ENCODE measurements around the gene TECPR1. TPM values are rescaled to one million over a fixed set of nuclear protein-coding genes. Genes with fewer than 3 reads are reported as not detected.
"Not testable (repeated sequence)": the region's sequence is repeated elsewhere in the genome, so short reads cannot be mapped to it uniquely, and the experiment has no call there.

Gene TECPR1
- total RNA-seq, 2 donors from 2014 or later: 40.7 to 53.0 TPM

DNA sequence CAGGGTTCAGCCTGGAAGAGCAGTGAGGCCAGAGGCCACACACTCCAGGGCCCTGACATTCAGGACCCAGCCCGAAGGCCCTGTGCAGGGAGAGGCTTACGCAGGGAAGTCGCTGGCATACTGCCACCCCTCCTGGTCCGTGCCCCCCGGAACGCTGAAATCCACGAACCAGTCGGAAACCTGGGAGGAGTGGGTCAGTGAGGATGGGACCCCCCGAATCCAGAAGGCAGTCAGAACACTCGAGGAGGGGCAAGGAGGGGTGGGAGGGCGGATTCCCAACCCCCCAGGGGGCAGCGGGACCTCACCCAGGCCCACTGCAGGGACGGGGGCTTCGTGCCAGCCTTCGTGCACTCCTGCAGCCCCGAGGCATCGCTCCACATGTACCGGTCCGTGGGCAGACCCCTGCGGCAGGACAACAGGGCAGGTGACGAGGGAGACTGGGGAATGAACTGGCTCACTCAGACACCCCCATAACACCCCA, 27.3 kb downstream of the TECPR1 start:
- peaks cover 2% of the 10 kb centered on the region for H3K4me1 Mint-ChIP-seq (ENCODE audit: low read depth)
- no peaks in the 10 kb centered on the region for H3K27me3 Mint-ChIP-seq (ENCODE audit: low read depth)
- H3K36me3 Mint-ChIP-seq (ENCODE audit: insufficient read depth in 2 of 2): no peaks in the 10 kb centered on the region
- no peak overlapping the region for H3K27ac Mint-ChIP-seq
- no peaks in the 10 kb centered on the region for H3K9me3 Mint-ChIP-seq
- ATAC-seq (replicated peaks in 1 of 2) (no peak), DNase-seq (no peak)
- no peak overlapping the region for H3K4me3 Mint-ChIP-seq

DNA sequence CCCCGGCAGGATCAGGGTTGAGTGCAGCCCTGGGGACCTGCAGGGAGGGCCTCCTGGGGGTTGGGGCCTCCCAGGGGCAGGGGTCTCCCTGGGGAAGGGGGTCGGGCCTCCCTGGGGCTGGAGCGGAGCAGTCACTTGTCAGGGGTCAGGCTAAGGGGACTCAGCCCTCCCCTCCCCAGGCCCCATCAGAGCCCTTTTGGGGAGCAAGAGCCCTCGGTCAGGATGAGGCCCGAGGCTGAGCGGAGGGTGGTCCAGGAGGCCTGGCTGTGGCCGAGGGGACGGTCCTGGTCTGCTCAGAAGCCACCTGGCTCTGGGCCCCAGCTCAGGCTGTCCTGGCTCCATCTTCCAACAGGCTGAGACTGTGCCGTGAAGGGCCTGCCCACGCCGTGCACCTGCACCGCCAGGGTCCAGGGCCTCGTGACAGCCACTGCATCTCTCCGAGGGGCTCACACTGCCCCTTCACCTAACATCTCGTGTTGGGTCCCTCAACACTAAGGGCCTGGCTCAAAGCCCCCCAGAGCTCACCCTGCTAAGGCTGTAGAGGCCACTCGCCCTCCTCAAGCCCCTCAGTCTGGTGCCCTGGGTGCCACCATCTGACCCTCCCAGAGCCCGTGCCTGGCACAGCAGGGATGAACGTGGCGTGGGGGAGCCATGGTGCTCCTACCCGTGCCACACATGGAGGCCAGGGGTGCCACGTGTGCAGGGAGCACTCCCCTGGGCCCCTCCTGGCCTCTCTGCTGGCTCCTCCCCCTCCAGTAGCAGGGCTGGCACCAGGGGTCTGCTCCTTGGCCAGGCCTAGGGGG, 27.9 kb downstream of the TECPR1 start:
- ATAC-seq (replicated peaks in 1 of 2) (peak in 1 of 2 donors; percentile 22), DNase-seq (no peak)
- Mint-ChIP-seq H3K4me3 (no peak overlapping the region), H3K4me1 (ENCODE audit: low read depth) (peaks cover 8% of the 10 kb centered on the region), H3K27ac (no peak overlapping the region), H3K36me3 (ENCODE audit: insufficient read depth in 2 of 2) (peaks cover 0 to 2% of the 10 kb centered on the region in 2 donors), H3K27me3 (ENCODE audit: low read depth) (no peaks in the 10 kb centered on the region), H3K9me3 (no peaks in the 10 kb centered on the region)

GRCh38 chr7:98223351-98223897, 28.6 kb downstream of the TECPR1 start:
- peaks cover 15% of the 10 kb centered on the region for H3K4me1 Mint-ChIP-seq (ENCODE audit: low read depth)
- ATAC-seq (replicated peaks in 1 of 2): no peak
- H3K27ac Mint-ChIP-seq: no peak overlapping the region
- no peaks in the 10 kb centered on the region for H3K27me3 Mint-ChIP-seq (ENCODE audit: low read depth)
- H3K9me3 Mint-ChIP-seq: no peaks in the 10 kb centered on the region
- no peak overlapping the region for H3K4me3 Mint-ChIP-seq
- peaks cover 0 to 2% of the 10 kb centered on the region in 2 donors for H3K36me3 Mint-ChIP-seq (ENCODE audit: insufficient read depth in 2 of 2)
- DNase-seq: no peak

- H3K9me3 Mint-ChIP-seq: no peaks in the 10 kb centered on the region
- no peaks in the 10 kb centered on the region for H3K27me3 Mint-ChIP-seq (ENCODE audit: low read depth)
- H3K27ac Mint-ChIP-seq: no peak overlapping the region
- H3K36me3 Mint-ChIP-seq (ENCODE audit: insufficient read depth in 2 of 2): peaks cover 0 to 2% of the 10 kb centered on the region in 2 donors
- no peak overlapping the region for H3K4me3 Mint-ChIP-seq
- H3K4me1 Mint-ChIP-seq (ENCODE audit: low read depth): peaks cover 20% of the 10 kb centered on the region
- no peak for DNase-seq
- no peak for ATAC-seq (replicated peaks in 1 of 2)
Measured at GRCh38 chr7:98222533-98223195, 29.4 kb downstream of the TECPR1 start.

DNA sequence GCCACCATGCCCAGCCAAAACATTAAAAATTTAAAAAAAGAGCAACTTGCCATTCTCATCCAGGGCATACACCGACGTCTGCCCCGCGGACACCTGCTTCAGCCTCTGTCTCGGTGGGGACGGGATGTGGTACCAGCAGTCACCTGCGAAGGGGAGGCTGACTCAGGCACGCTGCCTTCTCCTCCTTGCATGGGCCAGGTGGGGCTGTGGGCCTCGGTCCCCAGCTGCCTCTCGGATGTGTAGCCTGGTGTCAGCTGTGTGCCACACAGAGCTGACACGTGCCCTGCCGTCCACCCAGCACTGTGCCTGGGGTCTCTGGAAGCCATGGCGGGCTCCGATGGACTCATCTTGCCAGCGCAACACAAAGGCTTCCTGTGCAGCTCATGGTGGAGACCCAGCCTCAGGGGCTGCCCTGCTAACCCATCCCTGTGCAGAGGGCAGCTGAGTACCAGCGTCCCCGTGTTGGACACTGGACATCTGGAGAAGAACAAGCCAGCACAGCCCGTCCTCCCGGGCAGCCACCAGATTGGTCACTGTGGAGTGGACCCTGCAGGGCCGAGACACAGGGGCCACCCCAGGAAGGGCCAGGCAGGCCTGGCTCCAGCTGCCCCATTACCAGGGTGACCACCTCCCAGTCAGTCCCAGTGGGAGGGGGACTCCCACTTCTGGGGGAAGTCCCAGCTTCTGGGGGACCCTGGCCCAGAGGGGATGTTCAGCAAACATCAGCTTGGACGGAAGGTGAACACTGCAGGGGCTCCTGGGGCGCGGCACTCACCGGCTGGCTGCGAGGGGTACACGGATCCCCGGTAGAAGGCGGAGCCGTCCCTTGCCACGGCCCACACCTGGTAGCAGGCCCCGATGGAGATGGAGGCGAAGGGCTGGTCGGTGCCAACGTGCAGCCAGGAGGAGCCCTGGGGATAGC, 30.2 kb downstream of the TECPR1 start:
- Mint-ChIP-seq H3K27me3 (ENCODE audit: low read depth) (no peaks in the 10 kb centered on the region), H3K4me3 (no peak overlapping the region), H3K36me3 (ENCODE audit: insufficient read depth in 2 of 2) (peaks cover 0 to 2% of the 10 kb centered on the region in 2 donors), H3K27ac (no peak overlapping the region), H3K9me3 (no peaks in the 10 kb centered on the region), H3K4me1 (ENCODE audit: low read depth) (peaks cover 20% of the 10 kb centered on the region)
- DNase-seq (no peak), ATAC-seq (replicated peaks in 1 of 2) (peak in 1 of 2 donors; percentile 23)

GRCh38 chr7:98219382-98219781, 32.6 kb downstream of the TECPR1 start:
- not testable (repeated sequence) for ATAC-seq (replicated peaks in 1 of 2); DNase-seq; H3K4me3 Mint-ChIP-seq; H3K27me3 Mint-ChIP-seq (ENCODE audit: low read depth); H3K9me3 Mint-ChIP-seq; H3K36me3 Mint-ChIP-seq (ENCODE audit: insufficient read depth in 2 of 2)
- peaks cover 20% of the 10 kb centered on the region for H3K4me1 Mint-ChIP-seq (ENCODE audit: low read depth)
- peak overlapping the region; percentile 61 for H3K27ac Mint-ChIP-seq

GRCh38 chr7:98217623-98218582, 34.1 kb downstream of the TECPR1 start:
- H3K27ac Mint-ChIP-seq: peak overlapping the region; percentile 19
- peaks cover 20% of the 10 kb centered on the region for H3K4me1 Mint-ChIP-seq (ENCODE audit: low read depth)
- no peaks in the 10 kb centered on the region for H3K27me3 Mint-ChIP-seq (ENCODE audit: low read depth)
- DNase-seq (no peak), ATAC-seq (replicated peaks in 1 of 2) (no peak)
- no peaks in the 10 kb centered on the region for H3K9me3 Mint-ChIP-seq
- H3K36me3 Mint-ChIP-seq (ENCODE audit: insufficient read depth in 2 of 2): peaks cover 0 to 2% of the 10 kb centered on the region in 2 donors
- no peak overlapping the region for H3K4me3 Mint-ChIP-seq

- H3K27me3 Mint-ChIP-seq (ENCODE audit: low read depth): no peaks in the 10 kb centered on the region
- H3K36me3 Mint-ChIP-seq (ENCODE audit: insufficient read depth in 2 of 2): peaks cover 0 to 2% of the 10 kb centered on the region in 2 donors
- H3K4me1 Mint-ChIP-seq (ENCODE audit: low read depth): peaks cover 20% of the 10 kb centered on the region
- no peak overlapping the region for H3K4me3 Mint-ChIP-seq
- H3K27ac Mint-ChIP-seq: peak overlapping the region; percentile 33
- H3K9me3 Mint-ChIP-seq: no peaks in the 10 kb centered on the region
- ATAC-seq (replicated peaks in 1 of 2) (no peak), DNase-seq (no peak)
Measured at GRCh38 chr7:98216941-98217622, 35.0 kb downstream of the TECPR1 start.

GRCh38 chr7:98215561-98216495, 36.2 kb downstream of the TECPR1 start:
- Mint-ChIP-seq H3K4me1 (ENCODE audit: low read depth) (peaks cover 20% of the 10 kb centered on the region), H3K4me3 (no peak overlapping the region), H3K9me3 (no peaks in the 10 kb centered on the region), H3K36me3 (ENCODE audit: insufficient read depth in 2 of 2) (peaks cover 0 to 2% of the 10 kb centered on the region in 2 donors), H3K27me3 (ENCODE audit: low read depth) (no peaks in the 10 kb centered on the region), H3K27ac (no peak overlapping the region)
- ATAC-seq (replicated peaks in 1 of 2) (no peak), DNase-seq (no peak)

DNA sequence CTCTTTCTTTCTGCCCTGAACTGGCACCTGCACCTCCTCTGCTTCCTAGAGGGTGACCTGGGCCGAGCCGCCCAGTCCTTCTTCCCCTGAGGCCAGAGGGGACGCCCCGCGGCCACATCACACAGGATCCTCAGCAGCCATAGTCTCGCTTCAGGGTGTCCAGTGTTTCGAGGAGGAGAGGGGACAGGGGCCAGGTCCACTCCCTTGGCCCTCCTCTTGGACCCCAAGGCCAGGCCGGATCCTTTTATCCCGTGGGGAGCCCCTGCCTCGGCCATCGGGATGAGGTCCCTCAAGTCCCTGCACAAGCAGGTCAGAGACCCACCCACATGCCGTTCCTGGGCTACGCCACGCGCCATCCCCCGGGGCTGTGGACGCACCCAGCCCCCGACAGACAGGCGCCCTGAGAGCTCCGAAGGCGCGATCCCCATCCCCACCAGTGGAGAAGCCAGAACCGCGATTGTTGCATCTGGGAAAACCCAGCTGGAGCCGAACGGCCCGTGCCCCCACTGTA, 37.2 kb downstream of the TECPR1 start:
- Mint-ChIP-seq H3K4me1 (ENCODE audit: low read depth) (peaks cover 20% of the 10 kb centered on the region), H3K9me3 (no peaks in the 10 kb centered on the region), H3K36me3 (ENCODE audit: insufficient read depth in 2 of 2) (peaks cover 0 to 2% of the 10 kb centered on the region in 2 donors), H3K27ac (no peak overlapping the region), H3K27me3 (ENCODE audit: low read depth) (no peaks in the 10 kb centered on the region), H3K4me3 (no peak overlapping the region)
- ATAC-seq (replicated peaks in 1 of 2): no peak
- DNase-seq: no peak

Measured in activated T-cell treated with anti-CD3 and anti-CD28 coated beads, Interleukin-2, amount 50 U/mL, for 72 hours (primary cell).